ENCODE results near the gene INKA1. TPM values are rescaled to one million over a fixed set of nuclear protein-coding genes. Genes with fewer than 3 reads are reported as not detected.

The INKA1 gene
- total and polyA plus RNA-seq, 4 donors: 0.84 to 4.2 (median 1.2) TPM

GRCh38 chr3:49844464-49845183 lies 41.6 kb downstream of the INKA1 start:
- no peak overlapping the region for H3K4me3 ChIP-seq (ENCODE audit: low read depth in 1 of 3, low read length in 3 of 3)
- peaks cover 1 to 12% (median 7%) of the 10 kb centered on the region in 4 donors for H3K4me1 ChIP-seq (ENCODE audit: control insufficient read depth in 4 of 4, insufficient read depth in 4 of 4, low read length in 3 of 4)
- no peak for DNase-seq (ENCODE audit: low spot score)
- H3K36me3 ChIP-seq (ENCODE audit: control insufficient read depth in 4 of 4, insufficient read depth in 3 of 4, low read depth in 1 of 4, low read length in 3 of 4): no peaks in the 10 kb centered on the region
- TF ChIP-seq SP1 (IDR thresholded peaks at IDR 0.05) (no peak), GABPA (IDR thresholded peaks at IDR 0.05 in 1 of 2, conservative IDR thresholded peaks at IDR 0.05 in 1 of 2) (no peak), HNF4A (conservative IDR thresholded peaks at IDR 0.05) (no peak), ZBTB33 (IDR thresholded peaks at IDR 0.05) (no peak), FOXA2 (IDR thresholded peaks at IDR 0.05) (no peak), TAF1 (conservative IDR thresholded peaks at IDR 0.05) (no peak), RAD21 (IDR thresholded peaks at IDR 0.05) (no peak), HNF4G (IDR thresholded peaks at IDR 0.05) (no peak), FOXA1 (IDR thresholded peaks at IDR 0.05) (no peak)
- TF ChIP-seq, protein P1, sequence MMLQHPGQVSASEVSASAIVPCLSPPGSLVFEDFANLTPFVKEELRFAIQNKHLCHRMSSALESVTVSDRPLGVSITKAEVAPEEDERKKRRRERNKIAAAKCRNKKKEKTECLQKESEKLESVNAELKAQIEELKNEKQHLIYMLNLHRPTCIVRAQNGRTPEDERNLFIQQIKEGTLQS (IDR thresholded peaks at IDR 0.05): no peak
- TF ChIP-seq, protein P2, sequence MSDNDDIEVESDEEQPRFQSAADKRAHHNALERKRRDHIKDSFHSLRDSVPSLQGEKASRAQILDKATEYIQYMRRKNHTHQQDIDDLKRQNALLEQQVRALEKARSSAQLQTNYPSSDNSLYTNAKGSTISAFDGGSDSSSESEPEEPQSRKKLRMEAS (IDR thresholded peaks at IDR 0.05): no peak
- no peaks in the 10 kb centered on the region for H3K9me3 ChIP-seq (ENCODE audit: control insufficient read depth in 4 of 4, low read length in 3 of 4)
- no peak overlapping the region for H3K27ac ChIP-seq (ENCODE audit: low read depth in 1 of 2, low read length in 2 of 2)
- H3K27me3 ChIP-seq (ENCODE audit: control insufficient read depth in 4 of 4, insufficient read depth in 4 of 4, low read length in 3 of 4): no peaks in the 10 kb centered on the region
- no peak overlapping the region for H3K9ac ChIP-seq (ENCODE audit: low read depth in 1 of 2, low read length in 2 of 2)
- WGBS: 86% methylated on average over 5 of the region's 5 CpGs

- no peaks in the 10 kb centered on the region for H3K9me3 ChIP-seq (ENCODE audit: control insufficient read depth in 4 of 4, low read length in 3 of 4)
- no peak for TF ChIP-seq JUND (IDR thresholded peaks at IDR 0.05)
- peak; percentile 63 for TF ChIP-seq SP1 (IDR thresholded peaks at IDR 0.05)
- TF ChIP-seq ZBTB33 (IDR thresholded peaks at IDR 0.05): no peak
- no peak for TF ChIP-seq FOXA1 (IDR thresholded peaks at IDR 0.05)
- peak; percentile 8 to 36 for TF ChIP-seq RXRA (IDR thresholded peaks at IDR 0.05)
- TF ChIP-seq HNF4A (conservative IDR thresholded peaks at IDR 0.05): peak; percentile 74 to 91
- no peak for TF ChIP-seq HNF4G (IDR thresholded peaks at IDR 0.05)
- no peak for TF ChIP-seq NR2F2 (IDR thresholded peaks at IDR 0.05)
- 54% methylated on average over 3 of the region's 3 CpGs for WGBS
- H3K4me1 ChIP-seq (ENCODE audit: control insufficient read depth in 4 of 4, insufficient read depth in 4 of 4, low read length in 3 of 4): peaks cover 1 to 10% (median 7%) of the 10 kb centered on the region in 4 donors
- no peak overlapping the region for H3K9ac ChIP-seq (ENCODE audit: low read depth in 1 of 2, low read length in 2 of 2)
- H3K27ac ChIP-seq (ENCODE audit: low read depth in 1 of 2, low read length in 2 of 2): no peak overlapping the region
- no peaks in the 10 kb centered on the region for H3K36me3 ChIP-seq (ENCODE audit: control insufficient read depth in 4 of 4, insufficient read depth in 3 of 4, low read depth in 1 of 4, low read length in 3 of 4)
- DNase-seq (ENCODE audit: low spot score): no peak
- no peaks in the 10 kb centered on the region for H3K27me3 ChIP-seq (ENCODE audit: control insufficient read depth in 4 of 4, insufficient read depth in 4 of 4, low read length in 3 of 4)
- H3K4me3 ChIP-seq (ENCODE audit: low read depth in 1 of 3, low read length in 3 of 3): no peak overlapping the region
These were observed 42.6 kb downstream of the INKA1 start for GRCh38 chr3:49845694-49846093.

Small RNA genes lying within 50 kb of the gene (small RNA-seq; reads per million reads assigned to genes)
- gene COX6CP14: not detected

Other genes starting within 250 kb of the INKA1 start
- under 1 TPM; 0.42 to 0.67 TPM for gene BSN, start 248.8 kb upstream of the INKA1 start, total RNA-seq
- gene BSN, start 248.8 kb upstream of the INKA1 start, polyA plus RNA-seq: under 1 TPM; 0.32 to 0.38 TPM
- gene APEH, start 128.9 kb upstream of the INKA1 start, total RNA-seq: 10 to 100 TPM; 91.3 to 94.1 TPM
- gene APEH, start 128.9 kb upstream of the INKA1 start, polyA plus RNA-seq: 10 to 100 TPM; 65.1 to 83.8 TPM
- gene MST1, start 113.8 kb upstream of the INKA1 start, total RNA-seq: 100 to 1,000 TPM; 262 to 551 TPM
- gene MST1, start 113.8 kb upstream of the INKA1 start, polyA plus RNA-seq: 100 to 1,000 TPM; 509 to 634 TPM
- gene RNF123, start 113.7 kb upstream of the INKA1 start, total RNA-seq: 100 to 1,000 TPM in 1 of 2 donors, 10 to 100 TPM in 1; 44.0 to 104 TPM
- gene RNF123, start 113.7 kb upstream of the INKA1 start, polyA plus RNA-seq: 10 to 100 TPM; 34.3 to 36.4 TPM
- gene AMIGO3, start 83.6 kb upstream of the INKA1 start, total RNA-seq: not detected
- 1 to 10 TPM in 1 of 2 donors, under 1 TPM in 1; 0.11 to 1.1 TPM for gene AMIGO3, start 83.6 kb upstream of the INKA1 start, polyA plus RNA-seq
- 10 to 100 TPM; 12.6 to 57.7 TPM for gene GMPPB, start 79.3 kb upstream of the INKA1 start, total RNA-seq
- gene GMPPB, start 79.3 kb upstream of the INKA1 start, polyA plus RNA-seq: 10 to 100 TPM; 13.4 to 57.8 TPM
- 10 to 100 TPM; 22.9 to 32.3 TPM for gene IP6K1, start 16.7 kb upstream of the INKA1 start, total RNA-seq
- gene IP6K1, start 16.7 kb upstream of the INKA1 start, polyA plus RNA-seq: 10 to 100 TPM in 1 of 2 donors, 1 to 10 TPM in 1; 6.6 to 13.2 TPM
- not detected for gene CDHR4, start 3.4 kb upstream of the INKA1 start, total RNA-seq
- not detected for gene CDHR4, start 3.4 kb upstream of the INKA1 start, polyA plus RNA-seq
- gene UBA7, start 10.7 kb downstream of the INKA1 start, total RNA-seq: 10 to 100 TPM; 15.8 to 29.5 TPM
- gene UBA7, start 10.7 kb downstream of the INKA1 start, polyA plus RNA-seq: 10 to 100 TPM; 14.6 TPM
- 1 to 10 TPM in 1 of 2 donors, under 1 TPM in 1; 0.42 to 7.9 TPM for gene TRAIP, start 53.3 kb downstream of the INKA1 start, total RNA-seq
- gene TRAIP, start 53.3 kb downstream of the INKA1 start, polyA plus RNA-seq: under 1 TPM; 0.47 to 0.81 TPM
- gene CAMKV, start 66.6 kb downstream of the INKA1 start, total RNA-seq: not detected
- not detected for gene CAMKV, start 66.6 kb downstream of the INKA1 start, polyA plus RNA-seq
- under 1 TPM; 0.23 to 0.42 TPM for gene MST1R, start 100.6 kb downstream of the INKA1 start, total RNA-seq
- under 1 TPM; 0.10 to 0.56 TPM for gene MST1R, start 100.6 kb downstream of the INKA1 start, polyA plus RNA-seq
- 1 to 10 TPM; 4.6 to 9.0 TPM for gene MON1A, start 126.5 kb downstream of the INKA1 start, total RNA-seq
- 1 to 10 TPM; 7.4 to 9.5 TPM for gene MON1A, start 126.5 kb downstream of the INKA1 start, polyA plus RNA-seq
- 10 to 100 TPM; 18.1 to 59.2 TPM for gene RBM6, start 136.9 kb downstream of the INKA1 start, total RNA-seq
- 10 to 100 TPM; 10.9 to 57.0 TPM for gene RBM6, start 136.9 kb downstream of the INKA1 start, polyA plus RNA-seq

All from liver (tissue), 10 donors.